GOT3 (cell line): ENCODE data around the gene SIL1.
A peak's percentile ranks its signal among the peaks of the same experiment; 100 is the strongest.
"Not testable (repeated sequence)": the region's sequence is repeated elsewhere in the genome, so short reads cannot be mapped to it uniquely, and the experiment has no call there.

Experiments
- DNase-seq: peaks from one replicate; lab custom pipeline; 2025; ENCODE audit warnings: mixed read lengths; lab: John Stamatoyannopoulos, UW

SIL1 gene

GRCh38 chr5:139105621-139106071 is 92.5 kb downstream of the SIL1 start:
- DNase-seq, result no peak

GRCh38 chr5:139104577-139105276 is 93.4 kb downstream of the SIL1 start:
- DNase-seq, result peak; percentile 53

DNA sequence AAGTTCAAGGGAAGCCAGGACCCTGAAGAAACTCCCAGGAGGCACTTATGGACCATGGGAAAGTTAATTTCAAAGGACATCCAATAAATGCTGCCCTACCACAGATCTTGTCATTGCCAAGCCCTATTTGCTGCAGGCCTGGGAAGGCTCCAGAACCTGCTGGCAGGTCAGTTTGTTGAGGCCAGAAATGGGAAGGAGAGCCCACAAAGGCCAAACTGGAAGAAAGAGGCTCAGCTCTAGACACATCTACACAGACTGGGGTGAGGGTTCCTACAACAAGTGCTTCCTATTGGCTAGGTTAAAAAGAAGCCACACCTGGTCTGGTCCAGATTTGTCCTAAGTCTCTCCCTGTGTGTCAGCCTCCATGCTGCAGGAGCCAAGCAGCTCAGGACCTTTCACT is 94.4 kb downstream of the SIL1 start:
- no peak for DNase-seq

GRCh38 chr5:139100825-139101224 is 97.3 kb downstream of the SIL1 start:
- no peak for DNase-seq

GRCh38 chr5:139094154-139095131 is 103.7 kb downstream of the SIL1 start:
- DNase-seq, result no peak

GRCh38 chr5:139092741-139093343 is 105.3 kb downstream of the SIL1 start:
- DNase-seq, result no peak

- DNase-seq, result no peak
These were observed 106.6 kb downstream of the SIL1 start for GRCh38 chr5:139091439-139092156.

DNA sequence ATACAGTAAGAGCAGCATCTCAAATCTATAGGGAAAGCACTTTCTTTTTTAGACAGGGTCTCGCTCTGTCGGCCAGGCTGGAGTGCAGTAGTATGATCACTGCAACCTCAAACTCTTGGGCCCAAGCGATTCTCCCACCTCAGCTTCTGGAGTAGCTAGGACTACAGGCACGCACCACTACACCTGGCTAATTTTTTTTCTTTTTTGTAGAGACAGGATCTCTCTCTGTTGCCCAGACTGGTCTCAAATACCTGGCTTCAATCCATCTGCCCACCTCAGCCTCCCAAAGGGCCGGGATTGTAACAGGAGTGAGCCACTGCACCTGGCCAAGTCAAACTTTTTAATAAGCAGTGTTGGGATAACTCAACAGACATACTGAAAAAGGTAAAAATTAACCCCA is 107.6 kb downstream of the SIL1 start:
- no peak for DNase-seq

DNA sequence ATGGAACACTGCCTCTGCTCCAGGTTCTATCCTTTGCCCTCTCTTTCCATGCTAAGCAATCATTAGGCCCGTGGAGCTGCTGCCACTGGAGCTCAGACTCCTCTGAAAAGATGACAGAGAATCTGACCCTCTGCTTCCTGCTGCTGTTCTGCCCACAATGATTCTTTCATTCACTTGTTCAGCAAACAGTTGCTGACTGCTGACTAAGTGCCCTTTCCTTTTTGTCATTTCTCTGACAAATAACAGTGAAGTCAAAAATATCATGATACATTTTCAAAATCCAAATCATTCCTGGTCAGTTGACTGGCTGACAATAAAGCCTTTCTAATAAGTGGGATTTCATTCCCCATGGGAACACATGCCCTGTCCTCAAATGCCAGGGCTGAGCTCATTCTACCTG is 110.1 kb downstream of the SIL1 start:
- no peak for DNase-seq

- DNase-seq, result no peak
These were observed 115.2 kb downstream of the SIL1 start for GRCh38 chr5:139082813-139083498.

DNA sequence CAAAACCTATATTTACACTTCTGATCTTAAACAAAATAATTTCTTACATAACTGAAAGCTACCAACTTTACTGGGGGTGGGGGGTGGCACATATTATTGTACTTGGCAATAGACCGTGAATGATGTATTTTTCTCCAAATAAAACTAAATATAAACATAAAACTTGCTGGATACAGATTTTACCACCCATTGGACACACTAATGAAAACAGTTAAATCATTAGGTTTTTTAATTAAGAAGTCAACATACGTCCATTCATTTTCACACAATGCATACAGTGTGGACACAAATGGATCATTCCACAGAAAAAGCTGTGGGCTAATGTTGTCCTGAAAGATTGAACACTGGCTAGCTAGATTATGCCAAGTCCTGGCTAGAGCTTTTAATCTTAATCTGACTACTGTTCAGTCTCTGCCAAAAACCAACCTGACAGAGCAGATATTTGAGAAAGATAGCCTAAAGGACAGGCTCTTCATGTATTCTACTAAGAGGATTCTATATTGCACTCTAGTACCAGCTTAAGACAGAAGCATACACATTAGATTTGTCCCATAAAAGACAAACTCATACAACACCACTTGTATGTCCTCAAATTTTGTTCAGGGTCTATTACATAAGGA is 118.1 kb downstream of the SIL1 start:
- no peak for DNase-seq

- no peak for DNase-seq
These were observed 118.8 kb downstream of the SIL1 start for GRCh38 chr5:139079225-139079990.

DNA sequence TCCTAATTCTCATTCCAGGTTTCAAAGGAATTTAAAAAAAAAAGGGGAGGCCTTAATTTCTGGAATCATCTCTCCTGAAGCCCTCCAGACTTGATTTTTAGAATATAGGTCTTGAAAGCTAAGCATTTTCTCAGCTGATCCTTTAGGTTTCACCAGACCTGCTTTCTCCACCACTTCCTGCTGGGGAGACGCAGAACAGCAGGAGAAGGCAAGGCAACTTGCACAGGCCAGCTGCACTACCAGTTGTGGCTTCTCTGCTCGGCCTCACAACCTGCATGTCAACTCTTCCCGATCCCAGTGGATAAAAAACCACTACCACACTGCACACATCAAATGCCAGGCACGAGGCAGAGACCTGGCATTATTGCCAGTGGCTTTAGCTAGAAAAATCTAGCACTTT is 119.8 kb downstream of the SIL1 start:
- no peak for DNase-seq

DNA sequence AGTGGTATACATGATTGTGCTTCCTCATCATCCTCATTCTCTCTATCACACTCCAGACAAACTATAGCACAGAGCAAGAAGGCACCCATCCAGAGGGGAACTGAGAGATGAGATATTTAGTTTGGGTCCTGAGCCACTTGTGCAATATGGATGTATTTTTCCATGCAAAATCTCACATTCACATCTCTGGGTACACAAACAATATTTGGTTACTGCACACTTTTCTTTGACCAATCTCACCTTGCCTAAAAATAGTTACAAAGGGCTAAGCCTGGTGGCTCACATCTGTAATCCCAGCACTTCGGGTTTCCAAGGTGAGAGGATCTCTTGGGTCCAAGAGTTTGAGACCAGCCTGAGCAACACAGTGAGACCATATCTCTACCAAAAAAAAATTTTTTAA is 120.3 kb downstream of the SIL1 start:
- no peak for DNase-seq

GRCh38 chr5:139076111-139076510 is 122.1 kb downstream of the SIL1 start:
- no peak for DNase-seq

DNA sequence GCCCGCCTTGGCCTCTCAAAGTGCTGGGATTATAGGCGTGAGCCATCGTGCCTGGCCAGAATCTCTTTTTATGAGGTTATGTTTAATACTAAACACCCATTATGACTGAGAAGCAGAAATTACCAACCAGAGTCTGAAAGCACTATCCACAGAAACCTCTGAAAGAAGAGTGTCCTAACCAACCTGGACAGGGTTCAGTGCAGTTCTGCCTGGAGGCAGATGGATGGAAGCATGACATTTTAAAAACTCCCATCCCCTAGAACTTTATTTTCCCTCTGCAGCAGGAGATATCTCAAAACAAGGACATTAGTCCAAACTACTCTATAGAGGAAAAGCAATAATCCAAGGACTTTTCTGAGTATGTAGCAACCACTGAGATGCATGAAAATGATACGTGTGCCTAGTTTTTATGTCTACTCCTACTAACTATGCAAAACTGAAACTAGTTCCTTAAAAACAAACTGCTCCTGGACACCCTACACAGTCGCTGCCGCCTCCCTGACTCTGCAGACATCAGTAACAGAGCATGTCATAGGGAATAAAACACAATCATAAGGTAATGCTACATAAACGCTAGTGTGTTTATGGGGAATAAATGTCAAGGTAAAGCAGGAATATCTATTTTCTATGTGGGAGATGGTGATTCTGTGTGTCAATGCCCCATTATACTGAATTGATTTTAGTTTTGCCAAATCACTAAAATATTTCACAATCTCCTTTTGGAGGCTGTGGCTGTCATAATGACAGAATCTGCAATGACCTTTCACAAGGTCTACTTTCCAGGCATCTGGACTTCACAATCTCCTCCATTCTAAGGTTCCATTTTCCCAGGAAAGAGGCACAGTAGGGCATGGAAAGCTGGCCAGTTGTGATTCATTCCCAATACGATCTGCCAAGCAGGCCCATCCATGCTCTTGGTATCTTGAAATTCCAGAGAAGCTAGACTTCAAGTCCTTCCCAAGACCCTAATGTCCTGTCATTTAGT is 122.8 kb downstream of the SIL1 start:
- no peak for DNase-seq

GRCh38 chr5:139073956-139074355 is 124.2 kb downstream of the SIL1 start:
- DNase-seq, result not testable (repeated sequence)

- no peak for DNase-seq
These were observed 129.5 kb downstream of the SIL1 start for GRCh38 chr5:139068494-139069151.
